Kasumi-1 (cell line): ENCODE data around the gene MYH11.
"Not testable (repeated sequence)": the region's sequence is repeated elsewhere in the genome, so short reads cannot be mapped to it uniquely, and the experiment has no call there.

Experiments
- DNase-seq, 2 experiments: peaks; one replicate each; lab custom pipeline; 2025; lab: John Stamatoyannopoulos, UW

Gene MYH11

DNA sequence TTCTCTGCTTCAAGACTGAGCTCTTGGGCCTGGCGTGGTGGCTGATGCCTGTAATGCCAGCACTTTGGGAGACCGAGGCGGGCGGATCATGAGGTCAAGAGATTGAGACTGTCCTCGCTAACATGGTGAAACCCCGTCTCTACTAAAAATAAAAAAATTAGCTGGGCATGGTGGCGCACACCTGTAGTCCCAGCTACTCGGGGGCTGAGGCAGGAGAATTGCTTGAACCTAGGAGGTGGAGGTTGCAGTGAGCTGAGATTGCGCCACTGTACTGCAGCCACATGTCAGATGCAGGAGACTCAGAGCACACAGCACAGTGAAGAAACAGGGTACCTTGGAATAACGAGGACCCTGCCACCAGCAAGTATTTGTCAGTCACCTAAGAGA, 184.7 kb downstream of the MYH11 start:
- not testable (repeated sequence) for DNase-seq

DNA sequence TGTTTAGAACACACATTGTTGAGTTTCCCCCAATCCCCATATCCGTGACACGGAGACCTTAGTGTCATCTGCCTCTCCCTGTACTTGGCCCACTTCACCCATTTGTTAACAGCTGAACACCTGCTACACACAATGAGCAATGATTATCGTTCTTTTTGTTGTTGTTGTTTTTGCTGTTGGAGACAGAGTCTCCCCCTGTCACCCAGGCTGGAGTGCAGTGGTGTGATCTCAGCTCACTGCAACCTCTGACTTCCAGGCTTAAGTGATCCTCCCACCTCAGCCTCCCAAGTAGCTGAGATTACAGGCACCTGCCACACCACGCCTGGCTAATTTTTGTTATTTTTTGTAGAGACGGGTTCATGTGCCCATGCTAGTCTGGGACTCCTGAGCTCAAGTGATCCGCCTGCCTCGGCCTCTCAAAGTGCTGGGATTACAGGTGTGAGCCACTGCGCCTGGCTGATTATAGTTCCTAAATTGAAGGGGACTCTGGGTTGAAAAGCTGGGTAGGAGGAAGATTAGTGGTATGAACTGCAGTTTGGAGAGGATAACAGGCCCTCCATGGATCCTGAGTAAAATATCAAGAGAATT, 185.2 kb downstream of the MYH11 start:
- no peak for DNase-seq

GRCh38 chr16:15667091-15667742, 189.6 kb downstream of the MYH11 start:
- no peak for DNase-seq

DNA sequence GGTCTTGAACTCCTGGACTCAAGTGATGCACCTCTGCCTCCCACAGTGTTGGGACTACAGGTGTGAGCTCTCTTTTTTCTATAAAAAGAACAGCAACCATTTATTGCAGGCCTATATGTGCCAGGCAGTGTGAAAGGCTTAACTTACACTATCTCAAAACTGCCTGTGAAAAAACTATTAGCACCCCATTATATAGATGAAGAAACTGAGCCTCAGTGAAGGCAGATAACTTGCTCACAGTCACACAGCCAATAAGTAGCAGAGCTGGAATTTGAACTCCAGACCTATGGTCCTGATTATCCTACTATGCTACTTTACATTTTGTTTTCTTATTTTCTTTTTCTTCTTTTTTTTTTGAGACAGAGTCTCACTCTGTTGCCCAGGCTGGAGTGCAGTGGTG, 191.7 kb downstream of the MYH11 start:
- no peak for DNase-seq

- DNase-seq, result no peak
Measured at GRCh38 chr16:15660203-15660601, 196.6 kb downstream of the MYH11 start.

GRCh38 chr16:15658556-15658955, 198.3 kb downstream of the MYH11 start:
- DNase-seq, result no peak

GRCh38 chr16:15658149-15658548, 198.7 kb downstream of the MYH11 start:
- DNase-seq, result no peak

DNA sequence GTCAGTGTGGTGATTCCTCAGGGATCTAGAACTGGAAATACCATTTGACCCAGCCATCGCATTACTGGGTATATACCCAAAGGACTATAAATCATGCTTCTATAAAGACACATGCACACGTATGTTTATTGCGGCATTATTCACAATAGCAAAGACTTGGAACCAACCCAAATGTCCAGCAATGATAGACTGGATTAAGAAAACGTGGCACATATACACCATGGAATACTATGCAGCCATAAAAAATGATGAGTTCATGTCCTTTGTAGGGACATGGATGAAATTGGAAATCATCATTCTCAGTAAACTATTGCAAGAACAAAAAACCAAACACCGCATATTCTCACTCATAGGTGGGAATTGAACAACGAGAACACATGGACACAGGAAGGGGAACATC, 201.3 kb downstream of the MYH11 start:
- not testable (repeated sequence) for DNase-seq

GRCh38 chr16:15654591-15654990, 202.2 kb downstream of the MYH11 start:
- DNase-seq, result no peak

GRCh38 chr16:15653227-15653626, 203.6 kb downstream of the MYH11 start:
- no peak for DNase-seq
